MM.1S (cell line): ENCODE results near the gene CREB5.
"Not testable (repeated sequence)": the region's sequence is repeated elsewhere in the genome, so short reads cannot be mapped to it uniquely, and the experiment has no call there.

ENCODE experiments used
- DNase-seq: peaks from one replicate; pipeline ENCODE4 v3.0.0-alpha.2; 2015
- H2AFZ ChIP-seq: fragments of 300-600 bp; sonication (generic); 2 replicates; pipeline ENCODE4 v1.6.0; 2016; ENCODE audit warnings: antibody characterized with exemption, low read length
- H3F3A ChIP-seq: fragments of 300-600 bp; sonication (generic); 2 replicates; pipeline ENCODE4 v1.6.1; 2016; ENCODE audit warnings: mild to moderate bottlenecking, antibody characterized with exemption, low read length, moderate library complexity, mixed read lengths; ENCODE audit not compliant: insufficient read depth
- H3K27ac ChIP-seq: fragments of 300-600 bp; sonication (generic); 2 replicates; pipeline ENCODE4 v1.5.1; 2016; ENCODE audit warnings: mild to moderate bottlenecking, low read length
- H3K27me3 ChIP-seq: fragments of 300-600 bp; sonication (generic); replicated peaks from 2 replicates; pipeline ENCODE4 v1.6.0; 2016; ENCODE audit warnings: low read length; ENCODE audit not compliant: insufficient read depth
- H3K36me3 ChIP-seq: fragments of 300-600 bp; sonication (generic); replicated peaks from 2 replicates; pipeline ENCODE4 v1.6.1; 2016; ENCODE audit warnings: mild to moderate bottlenecking, low read length, mixed read lengths; ENCODE audit not compliant: insufficient read depth
- H3K4me1 ChIP-seq: fragments of 300-600 bp; sonication (generic); 2 replicates; pipeline ENCODE4 v1.6.1; 2016; ENCODE audit warnings: low read length, mixed read lengths
- H3K4me2 ChIP-seq: fragments of 300-600 bp; sonication (generic); 2 replicates; pipeline ENCODE4 v1.6.0; 2016; ENCODE audit warnings: low read depth, low read length
- H3K4me3 ChIP-seq: fragments of 300-600 bp; sonication (generic); 2 replicates; pipeline ENCODE4 v1.5.1; 2016; ENCODE audit warnings: low read length, mixed read lengths
- H3K79me2 ChIP-seq: fragments of 300-600 bp; sonication (generic); 2 replicates; pipeline ENCODE4 v1.6.1; 2016; ENCODE audit warnings: mixed run types, low read length, mixed read lengths
- H3K9ac ChIP-seq: fragments of 300-600 bp; sonication (generic); 2 replicates; pipeline ENCODE4 v1.6.1; 2016; ENCODE audit warnings: low read length, mixed read lengths
- H3K9me2 ChIP-seq: fragments of 300-600 bp; sonication (generic); replicated peaks from 2 replicates; pipeline ENCODE4 v1.6.1; 2016; ENCODE audit warnings: mild to moderate bottlenecking, low read length, mixed read lengths; ENCODE audit not compliant: insufficient read depth
- H3K9me3 ChIP-seq: fragments of 300-600 bp; sonication (generic); replicated peaks from 2 replicates; pipeline ENCODE4 v1.6.1; 2016; ENCODE audit warnings: mild to moderate bottlenecking, low read length, mixed read lengths; ENCODE audit not compliant: insufficient read depth
- H4K20me1 ChIP-seq: fragments of 300-600 bp; sonication (generic); 2 replicates; pipeline ENCODE4 v1.6.1; 2016; ENCODE audit warnings: mild to moderate bottlenecking, low read length, moderate library complexity, mixed read lengths; ENCODE audit not compliant: insufficient read depth
- CTCF ChIP-seq: fragments of 300-600 bp; sonication (generic); IDR thresholded peaks from 2 replicates; pipeline ENCODE4 v1.5.1; 2016; ENCODE audit warnings: antibody characterized with exemption, low read length, mixed read lengths
- EZH2 ChIP-seq: fragments of 300-600 bp; sonication (generic); optimal IDR thresholded peaks from 2 replicates; pipeline ENCODE3; 2017; ENCODE audit warnings: low read depth, mild to moderate bottlenecking, antibody characterized with exemption, low read length, mixed read lengths
- EZH2phosphoT487 ChIP-seq: fragments of 300-600 bp; sonication (generic); IDR thresholded peaks from 2 replicates; pipeline ENCODE4 v1.6.1; 2018; ENCODE audit warnings: antibody characterized with exemption, low read length

CREB5 gene

GRCh38 chr7:28818996-28819395 is 406.7 kb downstream of the CREB5 start:
- H3K4me2 ChIP-seq: no peak overlapping the region
- no peaks in the 10 kb centered on the region for H4K20me1 ChIP-seq
- H3K4me1 ChIP-seq: peaks cover 31% of the 10 kb centered on the region
- no peaks in the 10 kb centered on the region for H3K27me3 ChIP-seq
- H3K9ac ChIP-seq: no peak overlapping the region
- H3K27ac ChIP-seq: no peak overlapping the region
- no peak overlapping the region for H3K4me3 ChIP-seq
- H3F3A ChIP-seq: peaks cover 19% of the 10 kb centered on the region
- H3K9me3 ChIP-seq: no peaks in the 10 kb centered on the region
- TF ChIP-seq CTCF (no peak), EZH2 (no peak), EZH2phosphoT487 (no peak)
- no peaks in the 10 kb centered on the region for H3K79me2 ChIP-seq
- H2AFZ ChIP-seq: no peak overlapping the region
- DNase-seq: no peak
- no peaks in the 10 kb centered on the region for H3K36me3 ChIP-seq
- no peaks in the 10 kb centered on the region for H3K9me2 ChIP-seq

- no peak overlapping the region for H3K4me2 ChIP-seq
- H3F3A ChIP-seq: no peaks in the 10 kb centered on the region
- no peaks in the 10 kb centered on the region for H3K27me3 ChIP-seq
- no peak for TF ChIP-seq EZH2
- no peak for TF ChIP-seq CTCF
- no peak for TF ChIP-seq EZH2phosphoT487
- no peaks in the 10 kb centered on the region for H3K9me3 ChIP-seq
- H3K79me2 ChIP-seq: no peaks in the 10 kb centered on the region
- no peaks in the 10 kb centered on the region for H3K4me1 ChIP-seq
- H3K9ac ChIP-seq: no peak overlapping the region
- DNase-seq: no peak
- H2AFZ ChIP-seq: no peak overlapping the region
- no peaks in the 10 kb centered on the region for H4K20me1 ChIP-seq
- H3K4me3 ChIP-seq: no peak overlapping the region
- no peak overlapping the region for H3K27ac ChIP-seq
- H3K36me3 ChIP-seq: no peaks in the 10 kb centered on the region
- H3K9me2 ChIP-seq: no peaks in the 10 kb centered on the region
Measured at GRCh38 chr7:28823582-28823981, 411.3 kb downstream of the CREB5 start.

GRCh38 chr7:28825817-28826448 is 413.6 kb downstream of the CREB5 start:
- H3K27me3 ChIP-seq, H4K20me1 ChIP-seq, H3K4me2 ChIP-seq, H3K27ac ChIP-seq, H3K79me2 ChIP-seq, H3K9me2 ChIP-seq, H3F3A ChIP-seq, H2AFZ ChIP-seq, H3K4me3 ChIP-seq, DNase-seq, H3K36me3 ChIP-seq, H3K4me1 ChIP-seq, H3K9me3 ChIP-seq, H3K9ac ChIP-seq: not testable (repeated sequence)

GRCh38 chr7:28830846-28831245 is 418.5 kb downstream of the CREB5 start:
- no peak overlapping the region for H3K9ac ChIP-seq
- H2AFZ ChIP-seq: no peak overlapping the region
- H3K9me3 ChIP-seq: no peaks in the 10 kb centered on the region
- peaks cover 6% of the 10 kb centered on the region for H3K4me1 ChIP-seq
- no peaks in the 10 kb centered on the region for H3K79me2 ChIP-seq
- no peaks in the 10 kb centered on the region for H4K20me1 ChIP-seq
- no peak for TF ChIP-seq EZH2
- TF ChIP-seq EZH2phosphoT487: no peak
- TF ChIP-seq CTCF: no peak
- H3K27ac ChIP-seq: no peak overlapping the region
- H3K27me3 ChIP-seq: no peaks in the 10 kb centered on the region
- DNase-seq: no peak
- H3K9me2 ChIP-seq: no peaks in the 10 kb centered on the region
- no peak overlapping the region for H3K4me2 ChIP-seq
- H3F3A ChIP-seq: no peaks in the 10 kb centered on the region
- H3K36me3 ChIP-seq: no peaks in the 10 kb centered on the region
- no peak overlapping the region for H3K4me3 ChIP-seq
